HG02938 (cell line): ENCODE data around the gene C4orf50.

ENCODE experiments used
- ATAC-seq: cut with Tn5 transposase; IDR thresholded peaks from one replicate; pipeline ENCODE4 v1.9.1; 2021; ENCODE audit warnings: mild to moderate bottlenecking, moderate library complexity; ENCODE audit not compliant: unreplicated experiment

C4orf50 gene

DNA sequence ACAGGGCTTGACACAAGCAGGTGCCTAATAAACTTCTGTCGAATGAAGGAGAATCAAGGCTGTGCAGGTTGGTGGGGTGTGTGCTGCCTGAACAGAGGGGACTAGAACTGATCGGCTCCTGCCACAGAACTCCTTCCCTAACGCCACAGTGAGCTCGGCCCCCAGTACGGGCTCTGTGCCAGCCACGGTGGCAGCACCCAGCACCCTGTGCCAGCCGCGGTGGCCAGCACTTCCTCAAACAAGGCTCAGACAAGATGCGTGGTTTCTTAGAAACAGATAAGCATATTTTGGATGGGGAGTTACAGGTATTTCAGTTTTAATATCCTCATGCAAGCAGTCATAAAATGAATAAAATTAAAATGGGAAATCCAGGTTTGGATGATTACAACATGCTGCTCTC is 26.0 kb upstream of the C4orf50 start:
- no peak for ATAC-seq

DNA sequence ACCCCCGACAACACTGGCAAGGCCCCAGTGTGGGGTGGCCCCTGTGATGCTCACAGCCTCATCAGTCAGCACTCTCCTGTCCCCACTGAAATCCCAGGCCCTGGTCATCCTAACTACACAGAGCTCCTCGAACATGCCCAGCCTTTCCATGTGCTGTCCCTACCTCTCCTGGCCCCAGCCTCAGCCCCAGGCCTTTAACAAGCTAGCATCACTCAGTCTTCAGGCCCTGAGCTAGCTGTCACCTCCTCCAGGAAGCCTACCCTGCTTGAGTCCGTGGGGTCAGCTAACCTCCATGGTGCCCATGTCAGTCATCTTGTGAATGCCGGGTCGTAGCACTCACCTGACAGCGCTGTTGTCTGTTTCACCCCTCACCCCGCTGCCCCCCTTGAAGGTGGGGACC is 25.6 kb upstream of the C4orf50 start:
- no peak for ATAC-seq

DNA sequence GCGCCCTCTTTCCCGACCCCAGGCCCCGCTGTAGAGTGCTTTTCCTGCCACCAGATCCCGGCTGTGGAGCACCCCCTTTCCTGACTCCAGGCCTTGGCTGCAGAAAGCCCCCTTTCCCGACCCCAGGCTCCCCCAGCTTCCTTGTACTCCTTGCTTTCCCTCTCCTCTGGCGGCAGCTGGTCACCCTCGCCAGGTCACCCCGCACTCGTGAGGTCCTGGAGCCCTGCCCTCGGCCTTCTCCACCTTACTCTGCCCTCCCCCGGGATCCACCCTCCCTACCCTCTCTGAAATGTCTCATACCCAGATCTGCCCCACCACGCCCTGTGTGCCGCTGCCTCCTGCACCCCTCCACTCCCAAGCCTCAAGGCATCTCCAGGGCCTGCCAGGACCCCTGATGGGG is 25.0 kb upstream of the C4orf50 start:
- ATAC-seq, result no peak

DNA sequence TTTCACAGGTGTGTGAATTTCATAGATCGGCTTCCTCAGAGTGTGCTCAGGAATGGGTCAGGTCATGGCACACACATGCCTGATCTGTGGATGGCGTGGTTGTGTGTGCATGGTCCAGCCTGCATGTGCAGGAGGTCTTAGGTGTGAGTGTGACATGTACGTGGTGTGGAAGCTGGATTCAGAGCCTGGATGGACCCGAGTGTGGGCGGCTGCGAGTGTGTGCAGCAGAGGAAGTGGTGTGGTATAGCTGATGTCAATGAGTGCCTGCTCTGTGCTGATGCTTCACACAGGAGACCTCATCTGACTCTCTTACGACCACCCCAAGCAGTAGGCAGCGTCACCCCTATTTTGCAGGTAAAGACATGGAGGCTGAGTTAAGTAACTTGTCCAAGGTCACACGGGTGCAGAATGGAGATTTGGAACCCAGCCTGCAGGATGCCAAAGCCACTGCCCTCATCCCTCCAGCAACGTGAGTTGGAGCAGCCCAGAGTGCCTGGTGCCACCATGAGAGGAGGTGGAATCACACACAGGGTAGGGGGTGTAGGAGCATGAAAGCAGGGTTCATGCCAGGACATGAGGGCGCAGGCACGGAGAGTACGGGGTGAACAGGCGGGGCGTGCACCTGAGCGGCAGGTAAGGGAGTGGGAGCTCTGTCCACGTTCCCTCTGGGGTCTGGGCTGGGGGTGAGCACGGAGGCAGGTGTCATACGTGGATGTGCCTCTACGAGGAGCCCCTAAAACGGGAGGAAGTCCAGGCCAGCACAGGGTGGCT is 24.2 kb upstream of the C4orf50 start:
- no peak for ATAC-seq

DNA sequence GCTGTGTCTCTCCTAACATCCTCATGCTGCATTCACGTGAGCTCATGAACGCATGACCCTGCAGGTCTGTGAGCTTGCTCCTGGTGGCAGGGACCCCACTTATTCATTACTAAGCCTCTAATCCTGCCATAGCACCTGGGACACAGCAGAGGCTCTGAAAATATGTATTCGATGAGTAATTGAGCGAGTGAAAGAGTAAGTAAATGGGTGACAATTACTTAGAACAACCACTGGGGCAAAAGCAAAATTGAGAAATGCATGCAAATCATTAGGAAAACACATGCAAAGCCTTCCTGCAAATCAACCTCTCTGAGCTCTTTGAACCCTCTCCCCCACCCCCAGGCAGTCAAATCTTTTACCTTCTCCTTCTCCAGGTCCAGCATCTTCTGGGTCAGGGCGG is 23.6 kb upstream of the C4orf50 start:
- no peak for ATAC-seq

DNA sequence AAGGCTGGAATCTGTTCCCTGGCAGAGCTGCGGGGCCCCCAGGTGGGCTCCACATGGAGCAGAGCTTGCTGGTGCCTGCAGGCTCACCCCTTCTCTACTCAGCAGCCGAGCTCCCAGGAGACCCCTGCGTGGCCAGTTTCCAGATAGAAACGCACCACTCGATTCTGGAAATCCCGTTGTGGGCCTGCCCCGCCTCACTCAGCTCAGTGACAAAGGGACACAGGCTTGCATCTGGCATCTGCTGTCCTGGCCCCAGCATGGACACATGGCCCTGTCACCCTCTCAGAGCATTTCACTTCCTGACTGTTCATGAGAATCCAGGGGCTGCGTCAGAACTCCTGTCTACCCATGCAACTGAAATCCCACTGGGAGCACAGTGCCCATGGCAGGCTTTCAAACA is 20.5 kb upstream of the C4orf50 start:
- ATAC-seq, result no peak

DNA sequence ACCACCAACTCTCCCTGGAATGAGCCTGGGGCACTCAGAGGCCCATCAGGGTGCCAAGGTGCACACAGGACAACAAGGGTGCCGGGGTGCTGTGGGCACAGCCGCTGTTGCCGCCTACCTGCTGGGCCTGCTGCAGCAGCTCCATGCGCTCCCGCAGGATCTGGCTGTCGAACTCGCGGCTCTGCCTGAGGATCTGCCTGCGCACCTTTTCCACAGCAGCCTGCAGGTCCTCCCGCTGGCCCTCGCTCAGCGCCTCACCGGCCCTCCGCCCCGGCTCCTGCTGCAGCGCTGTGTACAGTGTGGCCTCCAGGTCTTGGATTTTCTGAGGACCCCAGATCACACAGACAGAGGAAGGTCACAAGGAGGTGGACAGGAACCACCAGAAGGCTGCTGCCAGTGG is 17.6 kb upstream of the C4orf50 start:
- ATAC-seq, result no peak

DNA sequence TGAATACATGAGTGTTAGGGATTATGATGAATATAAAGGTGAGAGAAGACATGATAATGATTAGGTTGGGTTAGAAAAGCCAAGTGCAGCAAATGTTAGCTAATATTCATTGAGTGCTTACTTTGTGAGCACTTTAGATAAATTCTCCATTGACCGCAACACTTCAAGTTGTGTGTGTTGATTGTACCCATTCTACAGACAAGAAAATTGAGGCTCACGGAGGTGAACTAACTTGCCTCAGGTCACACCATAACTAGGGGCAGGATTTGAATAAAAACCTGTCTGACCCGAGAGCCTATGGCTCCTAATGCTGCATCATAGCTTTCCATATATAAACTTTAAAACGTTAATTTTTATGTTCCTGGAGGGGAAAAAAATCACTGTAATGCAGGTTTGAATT is 15.2 kb upstream of the C4orf50 start:
- no peak for ATAC-seq

DNA sequence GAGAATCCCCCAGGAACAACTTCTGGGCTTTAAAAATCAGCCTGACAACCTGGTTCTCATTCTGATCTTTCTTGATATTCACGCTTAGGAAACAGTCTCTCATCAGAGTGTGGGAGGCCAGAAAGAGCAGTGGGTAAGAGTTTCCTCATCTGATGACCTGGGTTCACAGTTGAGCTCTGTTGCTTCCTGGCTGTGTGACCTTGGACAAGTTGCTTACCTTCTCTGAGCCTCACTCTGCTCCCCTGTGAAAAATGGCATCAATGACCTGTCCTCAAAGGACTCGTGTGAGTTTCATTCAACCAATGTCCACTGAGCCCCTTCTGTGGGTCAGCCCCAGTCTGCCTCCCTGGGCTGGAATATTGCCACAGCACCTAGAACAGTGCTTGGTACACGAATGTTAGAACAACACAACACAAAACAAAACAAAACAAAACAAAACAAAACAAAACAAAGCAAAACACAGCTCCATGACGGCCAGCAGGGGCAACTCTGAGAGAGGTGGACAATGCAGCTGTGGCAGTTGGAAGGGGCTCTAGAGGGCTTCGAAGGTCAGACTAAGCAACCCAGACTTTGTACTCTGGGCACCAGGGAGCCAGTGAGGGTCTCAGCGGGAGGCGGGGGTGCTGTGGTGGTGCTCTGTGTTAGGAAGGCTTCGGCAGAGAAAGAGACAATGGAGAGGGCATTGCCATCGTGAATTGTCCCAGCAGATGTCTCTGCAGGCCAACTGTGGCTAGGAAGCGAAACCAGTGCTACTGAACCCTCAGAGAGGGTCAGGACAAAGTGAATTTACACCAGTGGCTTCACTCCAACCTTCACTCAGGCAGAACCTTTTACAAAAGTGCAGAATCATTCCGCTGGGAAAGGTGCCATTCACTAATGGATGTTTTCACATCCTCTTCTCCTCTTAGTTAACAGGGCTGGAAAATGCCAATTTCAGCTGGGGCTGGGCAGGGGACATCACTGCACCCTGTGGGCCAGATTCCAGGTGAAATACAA is 14.3 kb upstream of the C4orf50 start:
- ATAC-seq, result no peak

DNA sequence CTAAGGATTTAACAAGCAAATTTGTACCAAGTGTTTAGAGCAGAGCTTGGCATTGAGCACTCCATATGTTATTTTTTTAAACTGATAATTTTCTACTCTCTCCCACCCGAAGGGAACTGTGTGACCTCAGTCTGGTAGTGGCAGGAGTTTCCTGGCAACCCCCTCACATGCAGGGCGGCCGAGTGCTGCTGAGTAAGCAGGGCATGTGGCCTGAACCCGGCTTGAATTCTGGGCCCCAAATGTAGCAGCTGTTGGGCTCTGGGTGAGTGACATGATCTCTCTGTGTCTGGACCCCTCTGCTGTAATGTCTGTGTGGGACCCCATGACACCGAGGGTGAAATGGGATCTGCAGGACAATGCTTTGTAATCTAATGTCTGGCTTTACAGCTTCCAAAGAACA is 13.6 kb upstream of the C4orf50 start:
- ATAC-seq, result no peak

DNA sequence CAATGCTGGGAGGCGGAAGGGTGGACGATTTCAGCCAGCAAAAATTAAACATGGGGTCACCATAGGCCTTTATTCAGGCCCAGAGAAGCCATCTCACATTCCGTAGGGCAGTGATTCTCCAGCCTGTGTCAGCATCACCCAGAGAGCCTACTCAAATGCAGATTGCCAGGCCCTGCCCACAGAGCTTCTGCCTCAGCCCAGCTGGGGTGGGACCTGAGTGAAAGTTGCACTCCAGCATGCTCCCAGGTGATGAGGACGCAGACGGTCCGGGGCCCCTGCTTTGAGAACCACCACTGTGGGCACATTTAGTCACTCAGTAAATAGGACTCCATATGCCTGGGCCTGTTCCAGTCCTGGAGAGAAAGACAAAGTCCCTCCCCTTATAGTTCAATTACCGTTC is 12.4 kb upstream of the C4orf50 start:
- ATAC-seq, result no peak

DNA sequence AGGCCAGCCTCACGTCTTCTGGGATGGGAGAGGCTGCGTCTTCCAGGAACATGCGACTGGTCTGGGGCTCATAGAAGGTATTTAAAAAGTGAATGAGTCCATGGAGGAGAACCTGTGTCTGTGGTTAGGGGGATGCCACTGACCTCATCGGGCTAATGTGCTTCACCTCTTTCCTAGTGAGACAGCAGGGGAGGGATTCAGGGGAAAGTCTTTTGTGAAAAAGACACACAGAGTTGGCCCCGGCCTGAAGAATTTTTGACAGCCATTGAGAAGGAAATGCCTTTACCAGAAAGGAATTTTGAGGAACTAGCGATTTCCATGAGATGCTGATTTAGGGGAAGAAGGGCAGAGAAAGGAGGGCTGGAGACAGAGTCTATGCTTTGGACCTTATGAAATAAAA is 11.0 kb upstream of the C4orf50 start:
- no peak for ATAC-seq

DNA sequence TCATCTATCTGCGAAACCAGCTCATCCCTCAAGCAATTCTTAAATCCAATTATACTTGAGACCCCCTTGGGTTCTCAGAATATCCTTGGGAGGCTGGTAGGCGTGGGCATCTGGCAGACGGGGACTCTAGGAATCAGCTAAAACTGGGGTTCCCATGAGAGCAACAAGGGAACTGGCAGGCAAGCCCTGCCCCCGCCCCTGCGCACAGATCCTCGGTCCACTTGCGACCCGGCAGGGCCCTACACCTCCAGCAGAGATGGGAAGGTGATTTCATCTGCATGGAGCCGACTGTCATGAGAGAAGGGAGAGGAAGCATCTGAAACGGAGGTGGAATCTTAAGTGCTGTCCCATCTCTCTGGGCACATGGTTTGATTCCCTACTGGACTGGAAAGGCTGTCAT is 9.9 kb upstream of the C4orf50 start:
- ATAC-seq, result no peak

DNA sequence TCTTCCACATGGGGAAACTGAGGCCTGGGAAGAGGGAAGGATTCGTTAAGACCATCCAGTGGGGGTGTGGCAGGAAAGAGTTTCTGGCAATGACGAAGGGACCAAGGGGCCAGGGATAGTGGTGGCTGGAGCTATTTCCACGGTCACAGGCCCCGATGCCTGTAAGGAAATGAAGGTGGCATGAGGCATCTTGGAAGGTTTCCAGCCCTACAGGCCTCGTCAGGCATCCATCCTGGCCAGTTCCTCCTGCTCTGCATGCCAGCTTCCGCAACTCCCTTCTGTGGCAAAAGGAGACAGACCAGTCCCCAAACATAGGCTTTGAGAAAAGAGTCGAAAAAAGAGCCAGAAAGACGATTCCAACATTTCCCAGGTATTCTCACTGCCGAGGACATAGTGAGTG is 9.2 kb upstream of the C4orf50 start:
- no peak for ATAC-seq

DNA sequence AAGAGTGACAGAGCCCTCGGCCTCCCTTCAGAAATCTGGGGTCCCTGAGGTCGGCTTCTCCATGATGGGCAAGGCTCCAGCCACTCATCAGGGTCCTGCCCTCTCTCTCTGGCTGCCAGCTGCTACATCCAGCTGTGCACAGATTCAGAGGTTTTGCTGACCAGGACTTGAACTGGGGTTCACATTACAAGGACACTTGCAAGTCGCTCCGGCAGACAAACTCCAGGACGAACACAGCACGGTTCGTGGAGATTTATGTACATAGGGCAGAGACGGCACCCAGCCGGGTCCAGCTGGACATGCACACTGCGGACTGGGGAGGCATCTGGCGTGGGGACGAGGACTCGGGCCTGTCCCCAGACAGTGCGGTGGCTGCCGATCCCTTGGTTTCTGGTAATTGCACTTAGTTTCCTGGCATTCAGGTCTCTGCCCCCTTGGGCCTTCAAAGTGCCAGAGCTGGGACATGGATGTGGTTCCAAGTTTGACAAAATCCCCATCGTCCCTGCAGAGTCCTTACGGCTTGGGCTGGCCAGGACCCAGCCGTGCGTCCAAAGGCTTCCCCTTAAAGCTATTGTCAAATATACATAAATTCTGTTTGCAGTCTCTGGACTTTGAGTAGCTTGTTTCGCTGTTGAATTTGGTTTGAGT is 6.2 kb upstream of the C4orf50 start:
- ATAC-seq, result no peak

DNA sequence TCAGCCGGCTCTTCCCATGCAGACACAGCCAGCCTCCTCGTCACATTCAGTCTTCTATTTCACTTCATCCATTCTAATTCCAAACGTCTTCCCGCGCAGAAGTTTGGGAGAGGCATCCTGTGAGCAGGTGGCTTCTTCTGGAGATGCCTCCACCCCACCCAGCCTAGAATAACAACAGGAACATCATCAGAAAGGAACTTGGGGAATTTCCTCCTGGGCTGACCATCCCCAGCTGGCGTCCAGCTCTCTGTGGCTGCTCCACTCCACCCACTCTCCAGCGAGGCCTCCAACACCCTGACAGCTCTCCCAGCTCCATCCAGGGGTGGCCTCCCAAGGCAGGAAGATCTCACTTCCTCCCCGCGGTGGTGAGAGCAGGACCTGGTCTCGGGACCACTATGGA is 5.5 kb upstream of the C4orf50 start:
- ATAC-seq, result no peak

DNA sequence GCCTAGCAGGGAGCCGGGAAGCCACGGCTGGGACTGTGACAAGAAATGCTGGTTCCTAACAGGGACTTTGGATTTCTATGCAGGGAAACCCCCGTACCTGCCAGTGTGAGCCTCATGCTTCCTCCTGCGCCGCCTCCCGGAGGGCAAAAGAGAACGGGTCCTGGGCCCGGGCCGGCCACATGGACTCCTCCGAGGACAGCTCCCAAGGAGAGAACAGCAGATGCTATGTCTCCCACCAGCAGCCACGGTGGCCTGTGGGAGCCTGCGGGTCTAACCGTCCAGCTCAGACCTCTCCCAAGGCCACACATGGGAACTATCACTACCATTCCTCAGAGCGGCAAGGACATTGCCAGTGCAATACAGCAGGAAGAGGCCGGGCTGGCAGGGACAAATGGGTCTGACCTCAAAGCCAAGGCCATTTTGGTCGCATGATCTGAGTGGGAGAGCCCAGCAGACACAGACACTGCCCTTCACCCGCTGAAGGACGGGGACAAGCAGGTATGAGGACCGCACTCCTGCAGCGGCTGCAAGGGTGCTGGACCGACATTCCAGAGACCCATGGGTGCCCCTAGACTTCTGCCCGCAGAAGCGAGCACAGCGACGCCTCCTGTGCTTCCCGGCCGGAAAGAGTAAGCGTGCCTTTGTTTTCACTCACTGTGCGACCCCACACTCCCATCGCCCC is 4.5 kb upstream of the C4orf50 start:
- no peak for ATAC-seq

DNA sequence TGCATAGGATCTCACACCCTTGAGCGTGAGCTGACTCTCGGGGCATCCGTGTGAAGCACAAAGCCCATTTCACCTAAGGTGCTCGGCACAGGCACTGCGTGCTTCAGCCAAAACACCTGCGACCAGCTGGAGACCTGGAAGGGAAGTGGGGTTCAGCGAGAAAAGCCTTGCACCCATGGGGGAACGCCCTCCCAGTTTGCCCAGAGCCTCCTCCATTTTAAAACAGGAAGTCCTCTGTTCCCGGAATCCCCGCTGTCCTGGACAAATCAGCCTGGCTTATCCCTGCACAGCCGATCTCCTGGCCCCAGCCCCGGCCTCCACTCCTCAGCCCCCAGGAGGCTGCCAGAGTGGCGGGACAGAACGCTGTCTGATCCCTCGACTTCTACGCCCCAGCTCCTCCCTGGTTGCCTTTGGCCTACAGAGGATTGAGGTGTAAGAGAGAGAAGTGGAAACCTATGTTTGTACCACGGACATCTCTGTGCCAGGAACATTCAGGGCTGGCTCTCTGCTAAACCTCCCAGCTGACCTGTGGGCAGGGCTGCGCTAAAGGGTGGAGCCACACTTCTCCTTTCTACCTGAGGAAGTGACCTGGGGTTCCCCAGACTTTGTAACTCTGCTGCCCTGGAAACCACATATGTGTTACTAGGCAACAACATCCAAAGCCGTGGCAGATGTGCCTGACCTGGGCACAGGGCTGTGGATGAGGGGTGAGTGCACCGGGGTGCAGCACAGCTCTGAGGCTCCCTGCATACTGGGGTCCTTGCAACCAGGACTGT is 3.8 kb upstream of the C4orf50 start:
- no peak for ATAC-seq

DNA sequence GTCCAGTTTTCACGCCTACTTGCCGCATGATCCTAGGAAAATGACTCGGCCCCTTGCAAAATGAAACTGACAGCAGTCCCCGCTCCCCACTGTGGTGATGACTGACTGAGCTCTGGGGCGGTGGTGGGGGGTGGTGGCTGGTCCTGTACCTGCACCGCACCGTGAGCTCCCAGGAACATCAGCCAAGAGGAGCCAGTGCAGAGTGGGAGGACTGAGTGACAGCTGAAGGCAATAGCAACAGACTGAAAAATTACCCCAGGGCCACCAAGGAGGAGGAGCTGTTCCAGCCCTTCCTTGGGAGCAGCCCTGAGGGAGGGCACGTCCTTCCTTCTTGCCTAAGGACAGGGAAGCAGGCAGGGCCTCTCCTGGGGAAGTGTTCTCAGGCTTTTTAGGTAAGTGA is 2.4 kb upstream of the C4orf50 start:
- no peak for ATAC-seq
